Measurements from ENCODE around the gene CACNA1D.

DNA sequence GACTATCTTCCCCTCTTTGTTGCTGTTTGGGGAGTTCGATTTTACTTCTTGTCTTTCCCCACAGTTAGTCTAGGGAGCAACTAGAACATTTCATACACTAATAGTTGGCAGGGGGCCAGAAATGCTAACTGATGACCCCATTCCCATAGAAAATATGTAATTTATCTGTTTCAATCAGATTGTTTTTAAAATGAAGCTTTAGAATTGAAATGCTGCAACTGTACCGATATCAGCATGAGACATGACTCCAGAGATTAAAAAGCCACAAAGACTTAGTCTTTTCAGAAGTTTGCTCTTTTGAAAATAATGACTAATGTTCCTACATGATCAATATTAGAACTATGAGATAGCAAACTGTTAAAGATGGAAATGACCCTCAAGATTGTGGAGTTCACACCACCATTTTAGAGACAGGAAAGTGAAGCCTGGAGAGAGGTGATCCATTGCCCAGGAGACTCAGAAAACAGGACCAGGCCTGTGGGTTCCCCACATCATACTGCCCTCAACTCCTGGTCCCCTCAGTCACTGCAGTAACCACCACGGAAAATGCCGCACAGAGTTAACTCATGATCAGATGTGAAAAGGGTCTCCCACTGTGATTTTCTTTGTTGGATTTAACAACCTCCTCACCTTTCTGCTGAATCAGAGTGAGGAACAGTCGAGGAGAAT lies 221.5 kb downstream of the CACNA1D start:
- TF ChIP-seq EZH2 (IDR thresholded peaks at IDR 0.05), result no peak
- TF ChIP-seq, protein P1, sequence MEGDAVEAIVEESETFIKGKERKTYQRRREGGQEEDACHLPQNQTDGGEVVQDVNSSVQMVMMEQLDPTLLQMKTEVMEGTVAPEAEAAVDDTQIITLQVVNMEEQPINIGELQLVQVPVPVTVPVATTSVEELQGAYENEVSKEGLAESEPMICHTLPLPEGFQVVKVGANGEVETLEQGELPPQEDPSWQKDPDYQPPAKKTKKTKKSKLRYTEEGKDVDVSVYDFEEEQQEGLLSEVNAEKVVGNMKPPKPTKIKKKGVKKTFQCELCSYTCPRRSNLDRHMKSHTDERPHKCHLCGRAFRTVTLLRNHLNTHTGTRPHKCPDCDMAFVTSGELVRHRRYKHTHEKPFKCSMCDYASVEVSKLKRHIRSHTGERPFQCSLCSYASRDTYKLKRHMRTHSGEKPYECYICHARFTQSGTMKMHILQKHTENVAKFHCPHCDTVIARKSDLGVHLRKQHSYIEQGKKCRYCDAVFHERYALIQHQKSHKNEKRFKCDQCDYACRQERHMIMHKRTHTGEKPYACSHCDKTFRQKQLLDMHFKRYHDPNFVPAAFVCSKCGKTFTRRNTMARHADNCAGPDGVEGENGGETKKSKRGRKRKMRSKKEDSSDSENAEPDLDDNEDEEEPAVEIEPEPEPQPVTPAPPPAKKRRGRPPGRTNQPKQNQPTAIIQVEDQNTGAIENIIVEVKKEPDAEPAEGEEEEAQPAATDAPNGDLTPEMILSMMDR (IDR thresholded peaks at IDR 0.05 in 2 of 3, conservative IDR thresholded peaks at IDR 0.05 in 1 of 3; ENCODE audit: borderline replicate concordance in 1 of 3, insufficient read depth in 1 of 3, low read depth in 2 of 3, low read length in 2 of 3), result no peak
- no peak for TF ChIP-seq ZNF274 (IDR thresholded peaks at IDR 0.05; ENCODE audit: low read depth, low read length)

Data from HCT116 (cell line).